IMR-90 (cell line): ENCODE data around the gene ADAMTS12.

ENCODE experiments used
- CTCF ChIP-seq: conservative IDR thresholded peaks from 2 replicates; pipeline ENCODE4 v1.5.1; 2012; ENCODE audit warnings: mild to moderate bottlenecking, low read depth, low read length, improper control_type of control experiment
- POLR2A ChIP-seq: IDR thresholded peaks from 2 replicates; pipeline ENCODE4 v1.6.1; 2012; ENCODE audit warnings: mild to moderate bottlenecking, low read depth, low read length

- TF ChIP-seq CTCF: no peak
- TF ChIP-seq POLR2A: no peak
These were observed 42.4 kb upstream of the ADAMTS12 start for GRCh38 chr5:33934176-33934575.
